Activated CD4-positive, alpha-beta T cell treated with anti-CD3 and anti-CD28 coated beads, Interleukin-2, Interleukin-4, amounts not matched to agents 100 ng/mL and 50 ng/mL, durations not matched to agents 16 hours and 8 hours (primary cell): ENCODE measurements around the gene ATP2A2.
"Not testable (repeated sequence)": the region's sequence is repeated elsewhere in the genome, so short reads cannot be mapped to it uniquely, and the experiment has no call there.

ENCODE experiments used
- DNase-seq: peaks from one replicate; pipeline ENCODE4 v3.0.0-alpha.2; 2020; ENCODE audit warnings: low spot score

The ATP2A2 gene

GRCh38 chr12:110280779-110281548 lies at the start of gene ATP2A2:
Gene ATP2A2 (plus strand): TSS chr12:110281247. CDS start chr12:110281790, 543 bp downstream.
- peak; percentile 91 for DNase-seq

- DNase-seq = no peak
These were observed 47.7 kb upstream of the ATP2A2 start for GRCh38 chr12:110233212-110233903.

GRCh38 chr12:110234331-110234751 lies 46.7 kb upstream of the ATP2A2 start:
- DNase-seq = no peak

- DNase-seq = no peak
These were observed 46.3 kb upstream of the ATP2A2 start for GRCh38 chr12:110234755-110235154.

GRCh38 chr12:110235383-110235782 lies 45.7 kb upstream of the ATP2A2 start:
- DNase-seq = no peak

- DNase-seq = no peak
These were observed 37.8 kb upstream of the ATP2A2 start for GRCh38 chr12:110243227-110243626.

- no peak for DNase-seq
These were observed 36.7 kb upstream of the ATP2A2 start for GRCh38 chr12:110244372-110244771.

- no peak for DNase-seq
These were observed 36.2 kb upstream of the ATP2A2 start for GRCh38 chr12:110244829-110245228.

GRCh38 chr12:110245369-110245772 lies 35.7 kb upstream of the ATP2A2 start:
- peak; percentile 44 for DNase-seq

GRCh38 chr12:110246636-110247339 lies 34.3 kb upstream of the ATP2A2 start:
- no peak for DNase-seq

- no peak for DNase-seq
These were observed 33.5 kb upstream of the ATP2A2 start for GRCh38 chr12:110247340-110248095.

GRCh38 chr12:110248096-110248447 lies 33.0 kb upstream of the ATP2A2 start:
- DNase-seq = no peak

- no peak for DNase-seq
These were observed 31.9 kb upstream of the ATP2A2 start for GRCh38 chr12:110249105-110249504.

- no peak for DNase-seq
These were observed 31.3 kb upstream of the ATP2A2 start for GRCh38 chr12:110249716-110250225.

GRCh38 chr12:110251381-110251780 lies 29.7 kb upstream of the ATP2A2 start:
- no peak for DNase-seq

GRCh38 chr12:110252716-110253115 lies 28.3 kb upstream of the ATP2A2 start:
- DNase-seq = no peak

GRCh38 chr12:110253176-110253575 lies 27.9 kb upstream of the ATP2A2 start:
- DNase-seq = no peak

- no peak for DNase-seq
These were observed 26.0 kb upstream of the ATP2A2 start for GRCh38 chr12:110254971-110255540.

GRCh38 chr12:110255890-110256456 lies 25.1 kb upstream of the ATP2A2 start:
- not testable (repeated sequence) for DNase-seq

- DNase-seq = no peak
These were observed 24.1 kb upstream of the ATP2A2 start for GRCh38 chr12:110256780-110257431.

- no peak for DNase-seq
These were observed 22.6 kb upstream of the ATP2A2 start for GRCh38 chr12:110258466-110258865.
